ENCODE results near the gene KCNQ1. TPM values are rescaled to one million over a fixed set of nuclear protein-coding genes. Genes with fewer than 3 reads are reported as not detected.

The KCNQ1 gene
- total and polyA plus RNA-seq, 2 experiments from 2014 or later = 0.45 to 0.87 TPM

GRCh38 chr11:2714463-2714800, 269.6 kb downstream of the KCNQ1 start (continued):
- TF ChIP-seq ZNF462 (CRISPR knock-in tag; IDR thresholded peaks at IDR 0.05) (no peak), CTCF (conservative IDR thresholded peaks at IDR 0.05; ENCODE audit: low read depth in 2 of 2) (no peak), EZH2phosphoT487 (IDR thresholded peaks at IDR 0.05; ENCODE audit: unreplicated experiment) (no peak), CREB1 (CRISPR knock-in tag; IDR thresholded peaks at IDR 0.05; ENCODE audit: low read depth) (no peak), STAT1 (IDR thresholded peaks at IDR 0.05; ENCODE audit: unreplicated experiment) (no peak), ETS1 (IDR thresholded peaks at IDR 0.05) (no peak), POLR2AphosphoS5 (IDR thresholded peaks at IDR 0.05; ENCODE audit: low read depth) (no peak)

DNA sequence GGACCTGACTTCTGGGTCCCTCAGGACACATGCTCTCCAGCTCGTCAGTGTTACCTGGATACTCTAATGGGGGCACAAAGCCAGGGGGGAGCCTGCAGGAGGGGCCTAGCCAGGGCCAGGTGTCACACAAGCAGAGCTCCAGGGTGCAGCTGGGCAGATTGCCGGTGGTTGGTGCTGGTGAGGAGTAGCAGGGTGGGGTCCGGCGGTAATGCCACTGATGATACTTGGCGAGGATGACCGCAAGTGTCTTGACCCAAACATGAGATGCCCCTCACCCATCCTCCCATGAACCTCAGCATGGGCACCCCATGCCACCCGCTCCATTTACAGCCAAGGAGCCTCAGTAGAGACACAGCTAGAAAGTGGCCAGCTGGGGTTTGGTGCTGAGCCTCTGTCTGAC, 270.1 kb downstream of the KCNQ1 start:
- Histone ChIP-seq H3K27me3 (ENCODE audit: insufficient read depth) (peaks cover 79% of the 10 kb centered on the region), H3K4me3 (no peak overlapping the region), H3F3A (replicated peaks; ENCODE audit: low read depth) (no peaks in the 10 kb centered on the region), H3K79me2 (replicated peaks; ENCODE audit: insufficient read depth) (no peaks in the 10 kb centered on the region), H3K4me2 (no peak overlapping the region), H3K9me2 (ENCODE audit: insufficient read depth) (no peaks in the 10 kb centered on the region), H2AFZ (no peak overlapping the region), H3K36me3 (ENCODE audit: insufficient read depth) (peaks cover 11% of the 10 kb centered on the region), H3K27ac (ENCODE audit: low read depth) (no peak overlapping the region), H3K4me1 (ENCODE audit: insufficient read depth) (peaks cover 16% of the 10 kb centered on the region), H4K20me1 (replicated peaks; ENCODE audit: insufficient read depth) (no peaks in the 10 kb centered on the region)
- no peak for TF ChIP-seq EZH2 (IDR thresholded peaks at IDR 0.05; ENCODE audit: low read depth, unreplicated experiment)
- no peak for TF ChIP-seq STAT1 (IDR thresholded peaks at IDR 0.05; ENCODE audit: unreplicated experiment)
- peaks cover 12% of the 10 kb centered on the region; the same call in 2 of the 3 replicates for H3K9me3 Mint-ChIP-seq
- H3K36me3 Mint-ChIP-seq (ENCODE audit: low read depth) = peaks cover 12% of the 10 kb centered on the region; the same call in 2 of the 3 replicates
- peaks cover 58% of the 10 kb centered on the region for H3K27me3 Mint-ChIP-seq (ENCODE audit: insufficient read depth, low read depth, poor library complexity)
- H3K4me1 Mint-ChIP-seq = peaks cover 23% of the 10 kb centered on the region
- ATAC-seq = no peak
- no peak overlapping the region for H3K27ac Mint-ChIP-seq
- DNase-seq (ENCODE audit: low spot score) = no peak
- no peak overlapping the region for H3K4me3 Mint-ChIP-seq

Measured in GM23338 (cell line).